ENCODE results near the gene PHETA1.

PHETA1 gene

DNA sequence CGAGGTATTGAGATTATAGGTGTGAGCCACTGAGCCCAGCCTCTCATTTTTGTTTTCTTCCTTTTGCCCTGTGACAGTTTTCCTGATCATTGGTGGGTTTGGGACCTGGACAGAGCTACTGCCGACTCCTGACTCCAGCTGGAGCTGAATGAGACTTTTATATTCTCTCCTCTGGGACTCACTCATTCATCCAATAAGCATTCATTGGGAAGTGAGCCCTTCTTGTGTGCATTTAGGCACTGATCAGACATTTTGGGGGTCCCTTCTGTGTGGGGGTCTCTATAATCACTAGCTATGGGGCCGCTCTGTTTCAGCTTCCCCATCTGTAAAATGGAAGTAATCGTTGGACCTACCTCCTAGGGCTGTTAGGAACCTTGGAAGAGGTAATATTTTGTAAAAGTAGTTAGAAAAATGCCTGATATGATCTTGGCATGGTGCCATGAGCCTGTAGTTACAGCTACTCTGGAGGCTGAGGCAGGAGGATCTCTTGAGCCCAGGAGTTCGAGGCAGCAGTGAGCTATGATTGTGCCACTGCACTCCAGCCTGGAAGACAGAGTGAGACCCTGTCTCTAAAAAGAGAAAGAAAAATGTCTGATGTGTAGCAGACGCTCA is 44.0 kb upstream of the PHETA1 start:
- H3K9me2 ChIP-seq (replicated peaks; ENCODE audit: low read depth, low read length): no peaks in the 10 kb centered on the region
- no peaks in the 10 kb centered on the region for H3K9me3 ChIP-seq (ENCODE audit: insufficient read depth, low read depth, low read length)
- TF ChIP-seq EZH2phosphoT487 (IDR thresholded peaks at IDR 0.05; ENCODE audit: borderline replicate concordance): no peak
- TF ChIP-seq, protein P1, sequence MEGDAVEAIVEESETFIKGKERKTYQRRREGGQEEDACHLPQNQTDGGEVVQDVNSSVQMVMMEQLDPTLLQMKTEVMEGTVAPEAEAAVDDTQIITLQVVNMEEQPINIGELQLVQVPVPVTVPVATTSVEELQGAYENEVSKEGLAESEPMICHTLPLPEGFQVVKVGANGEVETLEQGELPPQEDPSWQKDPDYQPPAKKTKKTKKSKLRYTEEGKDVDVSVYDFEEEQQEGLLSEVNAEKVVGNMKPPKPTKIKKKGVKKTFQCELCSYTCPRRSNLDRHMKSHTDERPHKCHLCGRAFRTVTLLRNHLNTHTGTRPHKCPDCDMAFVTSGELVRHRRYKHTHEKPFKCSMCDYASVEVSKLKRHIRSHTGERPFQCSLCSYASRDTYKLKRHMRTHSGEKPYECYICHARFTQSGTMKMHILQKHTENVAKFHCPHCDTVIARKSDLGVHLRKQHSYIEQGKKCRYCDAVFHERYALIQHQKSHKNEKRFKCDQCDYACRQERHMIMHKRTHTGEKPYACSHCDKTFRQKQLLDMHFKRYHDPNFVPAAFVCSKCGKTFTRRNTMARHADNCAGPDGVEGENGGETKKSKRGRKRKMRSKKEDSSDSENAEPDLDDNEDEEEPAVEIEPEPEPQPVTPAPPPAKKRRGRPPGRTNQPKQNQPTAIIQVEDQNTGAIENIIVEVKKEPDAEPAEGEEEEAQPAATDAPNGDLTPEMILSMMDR (conservative IDR thresholded peaks at IDR 0.05; ENCODE audit: low read length): no peak
- H3K79me2 ChIP-seq (ENCODE audit: insufficient read depth, low read length): peaks cover 95% of the 10 kb centered on the region
- H2AFZ ChIP-seq (ENCODE audit: low read length): no peak overlapping the region
- peak overlapping the region; percentile 99 for H3K4me2 ChIP-seq (ENCODE audit: low read depth, low read length, poor library complexity, severe bottlenecking)
- peak overlapping the region; percentile 16 for H3K4me3 ChIP-seq (ENCODE audit: low read length, poor library complexity, severe bottlenecking)
- H3K36me3 ChIP-seq (ENCODE audit: insufficient read depth, low read length): peaks cover 9% of the 10 kb centered on the region; the same call in 1 of the 2 replicates
- peaks cover 71% of the 10 kb centered on the region for H3K4me1 ChIP-seq (ENCODE audit: insufficient read depth, low read length, poor library complexity, severe bottlenecking)
- no peaks in the 10 kb centered on the region for H3K27me3 ChIP-seq (ENCODE audit: insufficient read depth, low read length, poor library complexity, severe bottlenecking)
- H3K9ac ChIP-seq (ENCODE audit: low read depth, low read length, poor library complexity, severe bottlenecking): peak overlapping the region; percentile 63
- 0 out of 2 replicates have a peak, but pooled peaks cover 2% of the 10 kb centered on the region for H3F3A ChIP-seq (ENCODE audit: low read depth)
- H4K20me1 ChIP-seq (ENCODE audit: insufficient read depth, low read length, poor library complexity, severe bottlenecking): peaks cover 82% of the 10 kb centered on the region

- Histone ChIP-seq H3K36me3 (ENCODE audit: insufficient read depth, low read length) (peaks cover 3% of the 10 kb centered on the region; the same call in 1 of the 2 replicates), H3K9ac (ENCODE audit: low read depth, low read length, poor library complexity, severe bottlenecking) (peak overlapping the region; percentile 63), H3K4me1 (ENCODE audit: insufficient read depth, low read length, poor library complexity, severe bottlenecking) (peaks cover 78% of the 10 kb centered on the region), H3K4me3 (ENCODE audit: low read length, poor library complexity, severe bottlenecking) (peak overlapping the region; percentile 97), H3K9me2 (replicated peaks; ENCODE audit: low read depth, low read length) (no peaks in the 10 kb centered on the region), H3F3A (ENCODE audit: low read depth) (0 out of 2 replicates have a peak, but pooled peaks cover 2% of the 10 kb centered on the region), H2AFZ (ENCODE audit: low read length) (no peak overlapping the region), H3K4me2 (ENCODE audit: low read depth, low read length, poor library complexity, severe bottlenecking) (peak overlapping the region; percentile 99), H3K27me3 (ENCODE audit: insufficient read depth, low read length, poor library complexity, severe bottlenecking) (no peaks in the 10 kb centered on the region), H4K20me1 (ENCODE audit: insufficient read depth, low read length, poor library complexity, severe bottlenecking) (peaks cover 86% of the 10 kb centered on the region), H3K9me3 (ENCODE audit: insufficient read depth, low read depth, low read length) (no peaks in the 10 kb centered on the region), H3K79me2 (ENCODE audit: insufficient read depth, low read length) (peaks cover 95% of the 10 kb centered on the region)
- TF ChIP-seq, protein P1 (conservative IDR thresholded peaks at IDR 0.05; ENCODE audit: low read length): no peak
- TF ChIP-seq EZH2phosphoT487 (IDR thresholded peaks at IDR 0.05; ENCODE audit: borderline replicate concordance): no peak
Observed at GRCh38 chr12:111412007-111412829, 43.3 kb upstream of the PHETA1 start.

DNA sequence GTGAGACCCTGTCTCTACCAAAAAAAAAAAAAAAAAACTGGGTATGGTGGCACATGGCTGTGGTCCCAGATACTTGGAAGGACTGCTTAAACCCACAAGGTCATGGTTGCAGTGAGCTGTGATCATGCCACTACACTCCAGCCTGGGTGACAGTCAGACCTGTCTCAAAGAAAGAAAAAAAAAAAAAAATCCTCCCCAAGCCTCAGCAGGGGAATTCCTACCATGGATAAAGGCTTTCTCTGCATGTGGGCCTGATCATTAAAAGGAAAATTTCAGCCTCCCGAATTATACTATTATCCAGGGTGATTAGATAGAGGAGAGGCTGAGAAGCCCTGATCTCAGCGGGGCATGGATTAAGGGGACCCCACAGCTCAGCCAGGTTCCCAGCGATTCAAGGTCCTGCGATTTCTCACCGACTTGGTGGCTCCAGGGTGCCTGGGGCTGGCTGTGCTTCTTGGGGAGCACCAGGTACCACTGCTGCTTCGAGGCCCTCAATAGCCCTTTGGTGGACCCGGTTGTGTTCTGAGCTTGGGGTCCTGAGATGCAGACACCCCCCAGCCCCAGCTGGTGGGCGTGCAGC is 42.4 kb upstream of the PHETA1 start:
- TF ChIP-seq EZH2phosphoT487 (IDR thresholded peaks at IDR 0.05; ENCODE audit: borderline replicate concordance): no peak
- TF ChIP-seq, protein P1 (conservative IDR thresholded peaks at IDR 0.05; ENCODE audit: low read length): no peak
- Histone ChIP-seq H3K9me2 (replicated peaks; ENCODE audit: low read depth, low read length) (no peaks in the 10 kb centered on the region), H3K36me3 (ENCODE audit: insufficient read depth, low read length) (no peaks in the 10 kb centered on the region), H3F3A (ENCODE audit: low read depth) (0 out of 2 replicates have a peak, but pooled peaks cover 2% of the 10 kb centered on the region), H2AFZ (ENCODE audit: low read length) (no peak overlapping the region), H3K4me1 (ENCODE audit: insufficient read depth, low read length, poor library complexity, severe bottlenecking) (peaks cover 83% of the 10 kb centered on the region), H3K4me3 (ENCODE audit: low read length, poor library complexity, severe bottlenecking) (peak overlapping the region; percentile 97), H3K9ac (ENCODE audit: low read depth, low read length, poor library complexity, severe bottlenecking) (peak overlapping the region; percentile 99), H3K79me2 (ENCODE audit: insufficient read depth, low read length) (peaks cover 95% of the 10 kb centered on the region), H3K9me3 (ENCODE audit: insufficient read depth, low read depth, low read length) (no peaks in the 10 kb centered on the region), H4K20me1 (ENCODE audit: insufficient read depth, low read length, poor library complexity, severe bottlenecking) (peaks cover 89% of the 10 kb centered on the region), H3K27me3 (ENCODE audit: insufficient read depth, low read length, poor library complexity, severe bottlenecking) (peaks cover 7% of the 10 kb centered on the region), H3K4me2 (ENCODE audit: low read depth, low read length, poor library complexity, severe bottlenecking) (peak overlapping the region; percentile 99)

All from Loucy (cell line).